ENCODE measurements around the gene RPS19. TPM values are rescaled to one million over a fixed set of nuclear protein-coding genes. Genes with fewer than 3 reads are reported as not detected.
A peak's percentile ranks its signal among the peaks of the same experiment; 100 is the strongest.

RPS19 gene
- total and polyA plus RNA-seq, 10 of the 15 experiments (the other 5 are each of a cell fraction or from before 2014, with no cell fraction given), result 2,615 to 5,578 (median 4,127) TPM

DNA sequence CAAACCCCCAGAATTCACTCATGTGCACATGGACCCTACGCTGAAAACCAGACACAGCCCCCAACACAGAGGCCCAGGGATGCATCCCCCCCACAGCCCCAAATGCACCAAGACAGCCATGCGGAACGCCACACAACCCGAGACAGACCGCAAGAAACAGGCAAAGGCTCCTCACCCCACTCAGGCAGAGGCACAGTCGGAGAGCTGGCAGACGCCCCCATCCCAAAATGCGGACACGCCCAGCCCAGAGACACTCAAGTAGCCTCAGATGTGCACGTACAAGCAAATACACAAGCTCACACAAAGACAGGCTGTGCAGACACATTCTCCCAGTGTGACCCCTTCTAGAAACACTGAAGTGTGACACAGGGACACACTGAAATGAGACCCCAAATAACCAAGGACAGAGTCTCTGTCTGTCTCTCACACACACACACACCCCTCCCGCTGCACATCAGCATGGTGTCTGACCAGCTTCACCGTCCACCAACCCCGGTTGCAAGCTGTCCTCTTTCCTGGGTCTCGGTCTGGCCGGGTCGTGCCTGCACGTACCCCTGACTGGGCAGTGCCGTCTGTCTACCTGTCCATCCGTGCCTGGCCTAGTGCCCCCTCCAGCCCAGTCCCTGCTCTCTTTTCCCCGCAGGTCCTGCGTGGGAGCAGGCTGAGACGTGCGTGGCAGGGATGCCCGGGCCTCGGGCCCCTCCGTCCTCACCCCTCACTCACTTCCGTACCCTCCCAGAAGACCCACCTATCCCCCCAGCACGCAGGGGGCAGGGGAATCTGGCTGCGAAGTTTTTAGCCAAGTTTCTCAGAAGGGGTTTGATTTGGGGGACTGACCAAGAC, 52.1 kb downstream of the RPS19 start:
- RAD21 ChIA-PET (ENCODE audit: unreplicated experiment), result no interaction called here
- BruUV-seq (replicated peaks), result no TSS peak
- H3K27me3 ChIP-seq (replicated peaks in 1 of 2; ENCODE audit: control insufficient read depth in 2 of 2, insufficient read depth in 2 of 2, low read length in 1 of 2), result peaks cover 3 to 4% of the 10 kb centered on the region in 2 experiments; a peak in 3 of 4 replicates

More for the DNA sequence above, 52.1 kb downstream of the RPS19 start:
- POLR2A ChIA-PET, result no interaction called here
- Histone ChIP-seq H3K4me2 (ENCODE audit: control insufficient read depth, insufficient read depth) (no peak overlapping the region), H3K79me2 (ENCODE audit: control insufficient read depth, insufficient read depth, low read length) (no peaks in the 10 kb centered on the region), H3K4me3 (no peak overlapping the region), H3K36me3 (ENCODE audit: control insufficient read depth in 2 of 2, insufficient read depth in 2 of 2, low read length in 1 of 2) (peaks cover 0 to 2% of the 10 kb centered on the region in 2 experiments; a peak in 3 of 4 replicates), H3K9ac (ENCODE audit: control insufficient read depth, insufficient read depth, low read length) (no peak overlapping the region), H3K27ac (ENCODE audit: control insufficient read depth, insufficient read depth) (no peak overlapping the region), H3K4me1 (ENCODE audit: control insufficient read depth, insufficient read depth, low read length) (no peaks in the 10 kb centered on the region), H4K20me1 (ENCODE audit: control insufficient read depth, insufficient read depth) (peaks cover 6% of the 10 kb centered on the region; the same call in 1 of the 2 replicates), H3K9me3 (replicated peaks; ENCODE audit: control insufficient read depth, insufficient read depth, low read length) (no peaks in the 10 kb centered on the region), H2AFZ (ENCODE audit: control insufficient read depth, low read depth, low read length) (no peak overlapping the region)
- WGBS (ENCODE audit: insufficient coverage, insufficient replicate concordance, low lambda C conversion rate, missing lambda C conversion rate), result 19% methylated on average over 29 of the region's 29 CpGs
- no peak for DNase-seq (ENCODE audit: low read depth, low spot score)
- SMC1A ChIA-PET (ENCODE audit: uncharacterized antibody, unreplicated experiment), result no interaction called here
- intact Hi-C loops (cut with micrococcal nuclease; ENCODE audit: unreplicated experiment) (no loop called here), in situ Hi-C loops (cut with MboI) (no loop called here)
- TF ChIP-seq POLR2A (IDR thresholded peaks at IDR 0.05; ENCODE audit: low read depth, low read length), result peak; percentile 46; the same call in 1 of the 2 replicates
- peak; percentile 43; the same call in 1 of the 2 replicates for TF ChIP-seq POLR2AphosphoS5 (IDR thresholded peaks at IDR 0.05; ENCODE audit: low read length)
- no peak for TF ChIP-seq ZZZ3 (IDR thresholded peaks at IDR 0.05; ENCODE audit: control insufficient read depth, insufficient read length, low read depth)
- TF ChIP-seq, protein P1, sequence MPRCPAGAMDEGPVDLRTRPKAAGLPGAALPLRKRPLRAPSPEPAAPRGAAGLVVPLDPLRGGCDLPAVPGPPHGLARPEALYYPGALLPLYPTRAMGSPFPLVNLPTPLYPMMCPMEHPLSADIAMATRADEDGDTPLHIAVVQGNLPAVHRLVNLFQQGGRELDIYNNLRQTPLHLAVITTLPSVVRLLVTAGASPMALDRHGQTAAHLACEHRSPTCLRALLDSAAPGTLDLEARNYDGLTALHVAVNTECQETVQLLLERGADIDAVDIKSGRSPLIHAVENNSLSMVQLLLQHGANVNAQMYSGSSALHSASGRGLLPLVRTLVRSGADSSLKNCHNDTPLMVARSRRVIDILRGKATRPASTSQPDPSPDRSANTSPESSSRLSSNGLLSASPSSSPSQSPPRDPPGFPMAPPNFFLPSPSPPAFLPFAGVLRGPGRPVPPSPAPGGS (IDR thresholded peaks at IDR 0.05; ENCODE audit: borderline replicate concordance, insufficient read depth, low read depth, low read length, poor library complexity, severe bottlenecking), result peak; percentile 8
- TF ChIP-seq, protein P2, sequence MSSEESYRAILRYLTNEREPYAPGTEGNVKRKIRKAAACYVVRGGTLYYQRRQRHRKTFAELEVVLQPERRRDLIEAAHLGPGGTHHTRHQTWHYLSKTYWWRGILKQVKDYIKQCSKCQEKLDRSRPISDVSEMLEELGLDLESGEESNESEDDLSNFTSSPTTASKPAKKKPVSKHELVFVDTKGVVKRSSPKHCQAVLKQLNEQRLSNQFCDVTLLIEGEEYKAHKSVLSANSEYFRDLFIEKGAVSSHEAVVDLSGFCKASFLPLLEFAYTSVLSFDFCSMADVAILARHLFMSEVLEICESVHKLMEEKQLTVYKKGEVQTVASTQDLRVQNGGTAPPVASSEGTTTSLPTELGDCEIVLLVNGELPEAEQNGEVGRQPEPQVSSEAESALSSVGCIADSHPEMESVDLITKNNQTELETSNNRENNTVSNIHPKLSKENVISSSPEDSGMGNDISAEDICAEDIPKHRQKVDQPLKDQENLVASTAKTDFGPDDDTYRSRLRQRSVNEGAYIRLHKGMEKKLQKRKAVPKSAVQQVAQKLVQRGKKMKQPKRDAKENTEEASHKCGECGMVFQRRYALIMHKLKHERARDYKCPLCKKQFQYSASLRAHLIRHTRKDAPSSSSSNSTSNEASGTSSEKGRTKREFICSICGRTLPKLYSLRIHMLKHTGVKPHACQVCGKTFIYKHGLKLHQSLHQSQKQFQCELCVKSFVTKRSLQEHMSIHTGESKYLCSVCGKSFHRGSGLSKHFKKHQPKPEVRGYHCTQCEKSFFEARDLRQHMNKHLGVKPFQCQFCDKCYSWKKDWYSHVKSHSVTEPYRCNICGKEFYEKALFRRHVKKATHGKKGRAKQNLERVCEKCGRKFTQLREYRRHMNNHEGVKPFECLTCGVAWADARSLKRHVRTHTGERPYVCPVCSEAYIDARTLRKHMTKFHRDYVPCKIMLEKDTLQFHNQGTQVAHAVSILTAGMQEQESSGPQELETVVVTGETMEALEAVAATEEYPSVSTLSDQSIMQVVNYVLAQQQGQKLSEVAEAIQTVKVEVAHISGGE (CRISPR knock-in tag; IDR thresholded peaks at IDR 0.05), result no peak
- TF ChIP-seq POLR2AphosphoS2 (IDR thresholded peaks at IDR 0.05; ENCODE audit: low read depth, low read length), result 0 out of 2 replicates have a peak, but pooled peaks have one; percentile 49
- TF ChIP-seq RUNX3 (IDR thresholded peaks at IDR 0.05; ENCODE audit: low read length), result peak; percentile 36
- TF ChIP-seq SUZ12 (IDR thresholded peaks at IDR 0.05; ENCODE audit: unreplicated experiment), result peak; percentile 69
- CTCF ChIA-PET, result no interaction called here
- no peak for FAIRE-seq
- ATAC-seq, result peak; percentile 6

Data from GM12878 (cell line).